Stimulated activated CD8-positive, alpha-beta memory T cell treated with anti-CD3 and anti-CD28 coated beads, Interleukin-12 subunit alpha, Interleukin-12 subunit beta, amount 100 ng/mL, for 24 hours (primary cell): ENCODE measurements around the gene GMDS.

Experiments used
- DNase-seq: peaks from one replicate; pipeline ENCODE4 v3.0.0-alpha.2; 2020; ENCODE audit errors: extremely low read depth

GMDS gene

GRCh38 chr6:1739680-1740079 is 505.7 kb downstream of the GMDS start:
- DNase-seq, result no peak

DNA sequence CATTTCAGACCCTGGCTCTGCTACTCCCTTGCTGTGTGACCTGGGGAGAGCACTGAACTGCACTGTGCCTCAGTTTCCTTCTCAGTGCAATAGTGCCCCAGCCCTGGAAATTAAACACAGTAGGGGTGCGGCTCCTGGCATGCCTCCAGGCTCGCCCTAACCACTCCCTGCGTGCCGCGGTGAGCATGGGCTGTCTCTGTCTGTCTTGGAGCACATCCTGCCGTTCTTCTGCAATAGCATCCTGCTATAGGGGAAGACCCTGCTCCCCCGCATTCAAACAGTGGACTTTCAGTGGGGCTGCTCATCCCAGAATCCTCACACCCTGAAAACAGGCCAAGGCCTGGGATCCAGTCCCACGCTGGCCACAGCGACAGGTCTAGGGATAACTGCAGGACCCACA is 506.2 kb downstream of the GMDS start:
- no peak for DNase-seq

DNA sequence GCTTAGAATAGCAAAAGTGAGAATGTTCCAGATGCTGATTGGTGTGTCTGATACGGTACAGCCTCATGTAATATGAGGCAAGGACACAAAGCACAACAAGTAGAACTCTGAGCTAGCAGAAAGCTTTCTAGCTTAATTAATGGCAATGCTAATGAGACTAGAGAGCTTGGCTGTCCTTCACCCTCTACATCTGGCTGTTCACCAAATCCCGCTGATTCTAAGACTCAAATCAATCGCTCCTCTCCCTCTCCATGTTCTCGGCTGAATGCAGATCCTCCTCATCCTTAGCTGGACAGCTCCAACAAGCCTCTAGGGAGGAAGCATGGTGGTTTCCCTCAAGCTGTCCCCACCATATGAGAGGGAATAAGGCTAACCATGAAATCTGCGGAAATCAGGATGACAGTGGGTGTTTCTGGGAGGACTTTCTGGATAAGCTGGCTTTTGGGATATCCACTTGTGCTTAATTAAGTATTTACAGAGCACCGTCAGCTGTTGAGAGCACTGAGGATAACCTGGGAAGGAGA is 506.8 kb downstream of the GMDS start:
- DNase-seq, result no peak

GRCh38 chr6:1737463-1738311 is 507.7 kb downstream of the GMDS start:
- no peak for DNase-seq

GRCh38 chr6:1736346-1737105 is 508.9 kb downstream of the GMDS start:
- DNase-seq, result no peak

DNA sequence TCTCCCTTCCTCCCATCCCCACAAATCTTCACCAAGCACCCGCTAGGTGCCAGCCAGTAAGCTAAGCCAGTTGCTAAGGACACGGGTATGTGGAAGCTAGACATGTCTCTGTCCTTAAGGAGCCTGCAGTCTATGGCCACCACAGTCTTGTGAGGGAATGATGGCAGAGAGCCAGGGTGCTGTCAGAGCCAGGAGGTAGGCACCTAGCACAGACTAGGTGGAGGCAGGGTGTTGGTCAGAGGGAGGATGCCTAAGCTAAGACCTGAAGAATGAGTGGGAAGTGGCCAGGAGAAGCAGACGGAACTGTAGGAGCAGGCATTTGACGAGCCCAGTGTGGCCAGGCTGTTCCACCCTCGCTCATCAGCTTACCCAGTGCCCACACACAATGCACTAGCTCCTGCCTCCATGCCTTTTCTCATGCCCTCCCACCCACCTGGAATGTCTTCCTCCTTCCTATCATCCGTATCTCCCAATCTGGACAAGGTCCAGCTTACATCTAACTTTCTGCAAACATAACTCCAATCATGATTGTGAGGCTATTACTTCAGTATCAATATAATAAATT is 510.1 kb downstream of the GMDS start:
- DNase-seq, result no peak

DNA sequence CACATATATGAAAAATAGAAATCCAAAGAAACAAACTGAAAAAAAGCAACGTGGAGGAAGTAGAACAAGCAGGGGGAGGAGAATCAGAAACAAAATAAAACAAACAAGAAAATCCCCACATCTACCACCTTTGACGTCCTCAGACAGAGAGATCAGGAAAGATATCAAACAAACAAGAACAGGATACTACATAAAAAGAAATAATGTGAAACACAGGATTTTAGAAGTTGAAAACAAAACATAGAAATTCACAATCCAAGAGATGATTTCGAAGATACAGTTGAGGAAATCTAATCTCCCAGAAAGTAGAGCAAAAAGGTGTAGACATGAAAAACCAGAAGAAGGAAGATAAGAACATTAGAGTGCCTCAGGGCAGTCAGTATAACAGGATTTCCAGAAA is 514.5 kb downstream of the GMDS start:
- no peak for DNase-seq

- no peak for DNase-seq
Measured at GRCh38 chr6:1729750-1730140, 515.7 kb downstream of the GMDS start.

- DNase-seq, result no peak
Measured at GRCh38 chr6:1729133-1729749, 516.2 kb downstream of the GMDS start.

GRCh38 chr6:1726341-1726768 is 519.0 kb downstream of the GMDS start:
- no peak for DNase-seq

DNA sequence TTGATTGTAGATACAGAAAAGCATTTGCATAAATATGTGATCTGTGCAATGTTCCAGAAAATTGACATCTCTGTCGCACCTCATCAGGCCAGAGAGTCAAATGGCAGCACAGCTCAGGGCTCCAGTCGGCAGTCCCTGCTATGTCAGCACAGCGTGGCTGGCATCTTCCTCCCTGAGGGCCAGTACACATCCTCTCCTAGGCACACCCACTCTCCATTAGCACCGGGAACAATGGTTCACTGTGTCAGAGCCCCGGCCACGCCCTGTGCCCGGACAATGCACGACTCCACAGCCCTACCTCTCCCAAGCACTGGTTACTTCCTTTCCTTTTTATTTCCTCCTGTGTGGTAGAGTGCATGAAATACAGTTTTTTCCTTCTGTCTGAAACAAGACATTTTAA is 520.8 kb downstream of the GMDS start:
- DNase-seq, result no peak

DNA sequence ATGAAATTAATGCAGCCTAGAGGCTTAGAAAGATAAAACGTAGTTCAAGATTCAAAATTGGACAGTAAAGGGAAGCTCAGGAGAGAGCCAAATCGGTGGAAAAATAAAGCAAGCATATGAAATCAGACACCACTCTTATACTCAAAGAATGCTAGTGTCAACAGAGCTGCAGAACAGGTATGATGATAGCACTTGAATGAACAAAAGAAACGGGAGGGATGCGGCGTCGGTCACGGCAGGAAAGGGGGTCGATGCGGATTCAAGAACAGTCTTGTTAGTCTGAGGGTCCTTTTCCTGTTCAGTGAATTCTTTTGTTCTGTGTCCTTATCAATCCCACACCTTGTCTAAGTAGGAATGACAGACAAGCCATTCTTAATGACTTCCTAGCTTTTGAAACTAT is 521.3 kb downstream of the GMDS start:
- no peak for DNase-seq

DNA sequence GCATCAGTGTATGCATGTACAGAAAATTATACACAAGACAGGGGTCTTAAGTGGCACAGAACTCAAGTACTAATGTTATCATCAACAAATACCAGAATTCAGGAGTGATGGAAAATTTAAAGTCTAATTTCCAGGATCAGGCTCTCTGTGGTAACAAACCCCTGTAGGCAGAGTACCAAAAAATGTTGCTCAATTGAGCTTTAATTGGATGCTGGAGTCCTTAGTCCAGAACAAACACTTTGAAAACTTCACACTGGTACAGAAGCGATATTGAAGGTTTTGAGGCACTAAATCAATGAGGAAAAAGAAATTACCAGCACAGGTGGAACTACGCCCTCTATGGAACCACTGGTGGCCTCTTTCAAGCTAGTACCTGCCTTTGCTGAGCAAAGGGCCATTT is 522.6 kb downstream of the GMDS start:
- DNase-seq, result no peak

- DNase-seq, result no peak
Measured at GRCh38 chr6:1720620-1721322, 524.6 kb downstream of the GMDS start.

- DNase-seq, result no peak
Measured at GRCh38 chr6:1719922-1720321, 525.5 kb downstream of the GMDS start.

- DNase-seq, result no peak
Measured at GRCh38 chr6:1716868-1717267, 528.5 kb downstream of the GMDS start.

DNA sequence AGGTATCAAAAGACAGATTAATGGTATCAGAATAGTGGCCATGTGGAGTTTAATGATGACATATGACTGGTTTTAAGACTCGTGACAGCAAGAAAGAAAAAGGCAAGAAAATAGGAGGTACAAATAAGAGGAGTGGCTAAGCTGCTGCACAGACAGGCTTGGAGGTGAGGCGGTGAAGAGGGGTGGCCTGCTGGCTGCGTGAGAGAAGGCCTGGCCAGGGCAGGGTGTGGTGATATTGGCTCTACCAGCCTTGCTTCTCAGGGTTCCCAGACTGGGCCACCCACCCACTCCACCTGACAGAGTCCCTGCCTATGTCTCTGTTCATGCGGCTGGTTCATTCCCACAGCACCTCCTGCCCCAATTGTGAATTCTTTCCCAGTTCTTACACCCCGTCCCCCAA is 529.0 kb downstream of the GMDS start:
- no peak for DNase-seq

GRCh38 chr6:1715336-1715735 is 530.1 kb downstream of the GMDS start:
- DNase-seq, result no peak

GRCh38 chr6:1714654-1715053 is 530.8 kb downstream of the GMDS start:
- no peak for DNase-seq

DNA sequence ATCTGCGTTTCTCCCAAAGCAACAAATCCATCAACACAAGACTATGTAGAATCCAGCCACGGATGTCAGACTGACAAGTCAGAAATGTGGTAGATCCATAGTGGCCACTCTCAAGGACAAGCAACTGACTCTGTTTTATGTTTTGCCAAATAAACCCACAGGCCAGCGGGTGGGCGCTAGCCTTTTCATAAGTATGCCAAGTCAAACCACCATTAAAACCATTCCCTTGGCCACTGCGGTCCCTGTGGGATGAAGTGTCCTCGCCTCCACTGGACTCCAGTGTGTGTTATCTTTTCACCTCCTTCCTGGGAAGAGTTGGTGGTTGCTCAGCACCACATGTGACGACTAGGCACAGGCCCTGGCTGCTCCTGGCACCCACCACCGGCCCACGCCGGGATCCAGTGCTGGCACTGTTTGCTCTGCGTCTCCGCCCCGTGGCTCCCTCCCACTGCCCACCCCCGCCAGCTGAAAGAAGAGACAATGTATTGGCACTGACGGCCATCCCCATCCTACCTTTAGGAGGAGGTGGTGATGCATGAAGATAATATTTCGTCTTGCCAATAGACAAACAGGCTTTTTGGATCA is 532.3 kb downstream of the GMDS start:
- no peak for DNase-seq

- no peak for DNase-seq
Measured at GRCh38 chr6:1712451-1712850, 533.0 kb downstream of the GMDS start.
